Body of pancreas (tissue), 4 donors: ENCODE data around the gene SULT6B1. TPM values are rescaled to one million over a fixed set of nuclear protein-coding genes. Genes with fewer than 3 reads are reported as not detected.

Experiments
- ATAC-seq: fragments of 150-250 bp; one replicate; pipeline ENCODE4 v1.9.1; 2016
- DNase-seq, 4 donors: peaks; one replicate each; pipeline ENCODE4 v3.0.0-alpha.2; 2019
- H3K27ac ChIP-seq, 4 donors: fragments of 200-600 bp; sonication (generic); 1 replicate in 3 of 4; 2 replicates in 1 of 4; pipeline versions ENCODE4 v1.5.1 to v1.6.1; 2016 to 2019; ENCODE audit warnings: mild to moderate bottlenecking in 1 of 4, mixed read lengths in 1 of 4, moderate library complexity in 1 of 4
- H3K27me3 ChIP-seq, 2 donors: fragments of 200-600 bp; sonication (generic); one replicate each; pipeline ENCODE4 v1.6.0; 2016; ENCODE audit warnings: mild to moderate bottlenecking in 1 of 2
- H3K36me3 ChIP-seq, 2 donors: fragments of 200-600 bp; sonication (generic); replicated peaks in 1 of 2; 2 replicates each; pipeline ENCODE4 v1.5.1; 2016; ENCODE audit warnings: low read depth in 2 of 2; ENCODE audit not compliant: insufficient read depth in 1 of 2
- H3K4me1 ChIP-seq: fragments of 200-600 bp; sonication (generic); one replicate; pipeline ENCODE4 v1.6.0; 2016
- H3K4me3 ChIP-seq, 2 donors: fragments of 200-600 bp; sonication (generic); 1 replicate in 1 of 2; 2 replicates in 1 of 2; pipeline ENCODE4 v1.5.1; 2016 to 2019
- H3K9me3 ChIP-seq, 3 donors: fragments of 200-600 bp; sonication (generic); 1 replicate in 2 of 3; 2 replicates in 1 of 3; pipeline ENCODE4 v1.5.1; 2016
- CTCF ChIP-seq, 7 experiments: fragments of 450-650 bp in 4 of 7; fragments of 200-600 bp in 3 of 7; sonication (generic) in 3 of 7; IDR thresholded peaks; one replicate each; pipeline ENCODE4 v1.5.1; 2016 to 2019; ENCODE audit warnings: antibody characterized with exemption in 7 of 7
- POLR2A ChIP-seq, 3 donors: fragments of 450-650 bp; IDR thresholded peaks; one replicate each; pipeline ENCODE4 v1.6.1; 2016; ENCODE audit warnings: antibody characterized with exemption in 3 of 3, mild to moderate bottlenecking in 2 of 3
- WGBS, 2 donors: methylation state at CpG; one replicate each; pipeline ENCODE4 v1.1.5; 2017; 5-methylcytosine and 5-hydroxymethylcytosine counted together
- intact Hi-C: fragments of 100-400 bp; cut with DNase I; formaldehyde crosslinking; loops from one replicate; pipeline ENCODE4 v1.15.1; 2023
- total RNA-seq, 2 donors: library from RNA; depleted of rRNA; stranded (reverse); fragments of >200 nt; gene quantifications; one replicate each; pipeline ENCODE4 v1.1.0, GENCODE V29; 2016

Gene SULT6B1
- total RNA-seq, 2 donors from 2014 or later = not detected

- Histone ChIP-seq H3K4me3 (no peak overlapping the region), H3K36me3 (no peaks in the 10 kb centered on the region), H3K27ac (no peak overlapping the region), H3K27me3 (no peaks in the 10 kb centered on the region), H3K4me1 (peaks cover 20% of the 10 kb centered on the region), H3K9me3 (no peaks in the 10 kb centered on the region)
- TF ChIP-seq CTCF (IDR thresholded peaks at IDR 0.05) (no peak), POLR2A (IDR thresholded peaks at IDR 0.05) (no peak)
- WGBS, 2 donors = 89 to 93% methylated on average over 4 of the region's 4 CpGs
- ATAC-seq (no peak), DNase-seq (no peak)
- intact Hi-C loops = no loop called here
These were observed 33.7 kb downstream of the SULT6B1 start for GRCh38 chr2:37154785-37155184.

GRCh38 chr2:37153224-37153623 is 35.2 kb downstream of the SULT6B1 start:
- ATAC-seq = no peak

GRCh38 chr2:37149626-37150322 is 38.7 kb downstream of the SULT6B1 start:
- DNase-seq (no peak), ATAC-seq (peak; percentile 33)
- Histone ChIP-seq H3K9me3 (no peaks in the 10 kb centered on the region), H3K4me1 (peaks cover 16% of the 10 kb centered on the region), H3K36me3 (peaks cover 7 to 11% of the 10 kb centered on the region in 2 donors), H3K27ac (peak overlapping the region in 1 of 4 donors; percentile 24), H3K27me3 (no peaks in the 10 kb centered on the region), H3K4me3 (no peak overlapping the region)
- WGBS, 2 donors = 12 to 17% methylated on average over 6 of the region's 6 CpGs
- intact Hi-C loops = no loop called here
- TF ChIP-seq POLR2A (IDR thresholded peaks at IDR 0.05) (no peak), CTCF (IDR thresholded peaks at IDR 0.05) (no peak)

More at GRCh38 chr2:37153224-37153623, 35.2 kb downstream of the SULT6B1 start:
- Histone ChIP-seq H3K4me1 (peaks cover 28% of the 10 kb centered on the region), H3K9me3 (no peaks in the 10 kb centered on the region), H3K27me3 (no peaks in the 10 kb centered on the region), H3K36me3 (no peaks in the 10 kb centered on the region), H3K4me3 (no peak overlapping the region), H3K27ac (no peak overlapping the region)
- intact Hi-C loops = no loop called here
- no peak for TF ChIP-seq POLR2A (IDR thresholded peaks at IDR 0.05)
- no peak for TF ChIP-seq CTCF (IDR thresholded peaks at IDR 0.05)
- 85 to 100% methylated on average over 5 of the region's 5 CpGs for WGBS, 2 donors
- no peak for DNase-seq

- ATAC-seq = peak; percentile 81
- Histone ChIP-seq H3K36me3 (peaks cover 7 to 13% of the 10 kb centered on the region in 2 donors), H3K9me3 (no peaks in the 10 kb centered on the region), H3K4me3 (no peak overlapping the region), H3K4me1 (peaks cover 15% of the 10 kb centered on the region), H3K27ac (peak overlapping the region in 1 of 4 donors; percentile 44), H3K27me3 (no peaks in the 10 kb centered on the region)
- peak in 1 of 4 donors; percentile 23 for DNase-seq
- 50 to 63% methylated on average over 7 of the region's 7 CpGs for WGBS, 2 donors
- intact Hi-C loops = no loop called here
- TF ChIP-seq CTCF (IDR thresholded peaks at IDR 0.05) = no peak
- no peak for TF ChIP-seq POLR2A (IDR thresholded peaks at IDR 0.05)
These were observed 40.1 kb downstream of the SULT6B1 start for GRCh38 chr2:37148325-37148724.

GRCh38 chr2:37146062-37146461 is 42.4 kb downstream of the SULT6B1 start:
- Histone ChIP-seq H3K4me1 (peaks cover 15% of the 10 kb centered on the region), H3K4me3 (no peak overlapping the region), H3K9me3 (no peaks in the 10 kb centered on the region), H3K27ac (no peak overlapping the region), H3K27me3 (no peaks in the 10 kb centered on the region), H3K36me3 (peaks cover 7 to 13% of the 10 kb centered on the region in 2 donors)
- DNase-seq = no peak
- no peak for TF ChIP-seq POLR2A (IDR thresholded peaks at IDR 0.05)
- intact Hi-C loops = no loop called here
- no peak for ATAC-seq
- 91 to 95% methylated on average over 2 of the region's 2 CpGs for WGBS, 2 donors
